ENCODE measurements around the gene TCF12.

Gene TCF12

GRCh38 chr15:57322602-57323250, 404.3 kb downstream of the TCF12 start:
- in situ Hi-C loops (cut with MboI; ENCODE audit: low sequenced_read_pairs, unreplicated experiment), result loop anchor here (25.0 kb wide), 2 partner anchors 410 to 510 kb away; partner anchors contain the start of gene TCF12
- no peak for DNase-seq (ENCODE audit: low spot score)

GRCh38 chr15:57323299-57323805, 404.9 kb downstream of the TCF12 start:
- in situ Hi-C loops (cut with MboI; ENCODE audit: low sequenced_read_pairs, unreplicated experiment), result loop anchor here (25.0 kb wide), 2 partner anchors 411 to 511 kb away; partner anchors contain the start of gene TCF12
- DNase-seq (ENCODE audit: low spot score), result no peak
- TF ChIP-seq CTCF (IDR thresholded peaks at IDR 0.05; ENCODE audit: borderline replicate concordance, control extremely low read depth, extremely low read depth, insufficient read depth, missing control alignments), result no peak

More at GRCh38 chr15:57322602-57323250, 404.3 kb downstream of the TCF12 start:
- TF ChIP-seq CTCF (IDR thresholded peaks at IDR 0.05; ENCODE audit: borderline replicate concordance, control extremely low read depth, extremely low read depth, insufficient read depth, missing control alignments), result no peak

GRCh38 chr15:57323806-57324589, 405.6 kb downstream of the TCF12 start:
- no peak for TF ChIP-seq CTCF (IDR thresholded peaks at IDR 0.05; ENCODE audit: borderline replicate concordance, control extremely low read depth, extremely low read depth, insufficient read depth, missing control alignments)
- peak; percentile 70 for DNase-seq (ENCODE audit: low spot score)
- in situ Hi-C loops (cut with MboI; ENCODE audit: low sequenced_read_pairs, unreplicated experiment), result loop anchor here (25.0 kb wide), 2 partner anchors 412 to 512 kb away; partner anchors contain the start of gene TCF12

GRCh38 chr15:57324590-57324890, 406.1 kb downstream of the TCF12 start:
- TF ChIP-seq CTCF (IDR thresholded peaks at IDR 0.05; ENCODE audit: borderline replicate concordance, control extremely low read depth, extremely low read depth, insufficient read depth, missing control alignments), result no peak
- in situ Hi-C loops (cut with MboI; ENCODE audit: low sequenced_read_pairs, unreplicated experiment), result loop anchor here (25.0 kb wide), 2 partner anchors 412 to 512 kb away; partner anchors contain the start of gene TCF12
- no peak for DNase-seq (ENCODE audit: low spot score)

GRCh38 chr15:57324944-57325679, 406.7 kb downstream of the TCF12 start:
- TF ChIP-seq CTCF (IDR thresholded peaks at IDR 0.05; ENCODE audit: borderline replicate concordance, control extremely low read depth, extremely low read depth, insufficient read depth, missing control alignments), result no peak
- no peak for DNase-seq (ENCODE audit: low spot score)
- in situ Hi-C loops (cut with MboI; ENCODE audit: low sequenced_read_pairs, unreplicated experiment), result loop anchor here (25.0 kb wide), 2 partner anchors 413 to 513 kb away; partner anchors contain the start of gene TCF12

GRCh38 chr15:57326196-57326595, 407.8 kb downstream of the TCF12 start:
- no peak for TF ChIP-seq CTCF (IDR thresholded peaks at IDR 0.05; ENCODE audit: borderline replicate concordance, control extremely low read depth, extremely low read depth, insufficient read depth, missing control alignments)
- in situ Hi-C loops (cut with MboI; ENCODE audit: low sequenced_read_pairs, unreplicated experiment), result no loop called here
- no peak for DNase-seq (ENCODE audit: low spot score)
